Right lobe of liver (tissue), 6 donors: ENCODE measurements around the gene MYBL2. TPM values are rescaled to one million over a fixed set of nuclear protein-coding genes. Genes with fewer than 3 reads are reported as not detected.
A peak's percentile ranks its signal among the peaks of the same experiment; 100 is the strongest.

ENCODE experiments used
- ATAC-seq, 4 donors: fragments of 200-7000 bp; cut with Tn5 transposase; one replicate each; pipeline ENCODE4 v1.9.1; 2020; ENCODE audit warnings: mild to moderate bottlenecking in 4 of 4, moderate library complexity in 4 of 4
- DNase-seq, 3 donors: peaks; one replicate each; pipeline ENCODE4 v3.0.0-alpha.2; 2020
- H3K27ac ChIP-seq, 3 donors: fragments of 200-600 bp; one replicate each; pipeline ENCODE4 v1.8.0; 2022
- H3K27me3 ChIP-seq, 2 donors: fragments of 200-600 bp; one replicate each; pipeline ENCODE4 v1.8.0; 2022
- H3K36me3 ChIP-seq, 4 donors: fragments of 200-600 bp; sonication (generic) in 1 of 4; one replicate each; pipeline versions ENCODE4 v1.5.1 to v1.8.0; 2017 to 2022; ENCODE audit warnings: control low read depth in 1 of 4
- H3K4me1 ChIP-seq, 4 donors: fragments of 200-600 bp; sonication (generic) in 1 of 4; one replicate each; pipeline versions ENCODE4 v1.5.1 to v1.8.0; 2017 to 2022; ENCODE audit warnings: control low read depth in 1 of 4
- H3K4me3 ChIP-seq, 3 donors: fragments of 200-600 bp; one replicate each; pipeline ENCODE4 v1.8.0; 2022
- H3K9me3 ChIP-seq, 4 donors: fragments of 200-600 bp; sonication (generic) in 1 of 4; one replicate each; pipeline versions ENCODE4 v1.5.1 to v1.8.0; 2017 to 2022; ENCODE audit warnings: control low read depth in 1 of 4
- POLR2A ChIP-seq: fragments of 450-650 bp; IDR thresholded peaks from one replicate; pipeline ENCODE4 v1.6.1; 2017; ENCODE audit warnings: antibody characterized with exemption, mild to moderate bottlenecking
- WGBS: methylation state at CpG from one replicate; pipeline ENCODE4 v1.1.6; 2018; ENCODE audit warnings: low coverage, low lambda C conversion rate; ENCODE audit not compliant: insufficient coverage; ENCODE audit errors: missing lambda C conversion rate; 5-methylcytosine and 5-hydroxymethylcytosine counted together
- intact Hi-C, 2 donors: fragments of 100-400 bp; cut with DNase I; formaldehyde crosslinking; loops; one replicate each; pipeline versions ENCODE4 v1.11.2 to v1.14.1; 2022
- total RNA-seq, 6 experiments: library from RNA; depleted of rRNA in 2 of 6; stranded (reverse); fragments of >200 nt in 2 of 6; fragmentation: NEBNext Ultra II Directional in 3 of 6; extraction: Animal tissue kit (Norgen Biotek cat#: 25700) in 3 of 6; gene quantifications; one replicate each; pipeline versions ENCODE4 v1.1.0 to v1.2.4, GENCODE V29; 2016 to 2023
- TF ChIP-seq, protein P1 (sequence below), 4 donors: fragments of 200-600 bp in 3 of 4; fragments of 450-650 bp in 1 of 4; IDR thresholded peaks; one replicate each; pipeline versions ENCODE4 v1.5.1 to v1.8.0; 2016 to 2022; ENCODE audit warnings: antibody characterized with exemption in 4 of 4, mild to moderate bottlenecking in 2 of 4
- donor health status: DM: no; HTN: yes; CAD: no.
- donor health status: DM: no; HTN: no; CAD: no.
- donor health status: DM: no; HTN: no; CAD: no.
- donor health status: DM: no; HTN: yes; CAD: no.
- donor health status: DM: no; HTN: yes; CAD: no.

MYBL2 gene
- total RNA-seq, 6 experiments from 2014 or later: 0.44 to 3.5 (median 1.8) TPM; not detected in 1

GRCh38 chr20:43748274-43748673 lies 81.4 kb downstream of the MYBL2 start:
- intact Hi-C loops: no loop called here
- H3K27ac ChIP-seq: no peak overlapping the region
- ATAC-seq: no peak

DNA sequence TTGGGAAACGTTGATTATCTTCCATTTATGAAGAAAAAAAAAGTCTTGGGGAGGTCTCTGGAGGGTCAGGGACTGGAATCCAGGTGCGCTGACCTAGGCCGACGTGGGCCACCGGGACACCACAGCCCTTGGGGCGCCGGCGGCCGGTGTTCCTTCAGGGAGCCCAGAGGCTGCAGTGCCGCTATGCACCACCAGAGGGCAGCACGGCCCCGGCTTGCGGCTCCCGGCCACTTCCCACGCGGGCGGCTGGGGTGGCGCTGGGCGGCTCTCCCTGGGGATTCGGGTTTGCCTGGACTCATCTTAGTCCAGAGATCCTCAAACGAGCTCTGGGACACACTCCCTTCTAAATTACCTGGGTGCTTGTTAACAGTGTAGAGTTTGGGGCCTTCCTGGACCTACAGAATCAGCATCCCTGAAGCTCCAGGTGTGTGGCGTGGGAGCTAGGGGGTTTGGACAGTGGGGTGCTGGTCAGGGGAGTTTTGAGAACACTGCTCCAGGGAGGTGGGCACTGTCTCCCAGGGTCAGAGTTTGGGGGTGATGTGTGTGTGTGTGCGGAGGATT lies 82.9 kb downstream of the MYBL2 start:
- H3K4me1 ChIP-seq: no peaks in the 10 kb centered on the region
- WGBS: 12% methylated on average over 10 of the region's 23 CpGs
- H3K27me3 ChIP-seq: no peaks in the 10 kb centered on the region
- no peaks in the 10 kb centered on the region for H3K36me3 ChIP-seq
- H3K4me3 ChIP-seq: no peak overlapping the region
- peak; percentile 81 to 85 (median 83) for DNase-seq
- H3K9me3 ChIP-seq: no peaks in the 10 kb centered on the region
- intact Hi-C loops: loop anchor here (5.0 to 10.0 kb wide), 2 partner anchors 85 to 332 kb away; no protein-coding TSS in a partner anchor
- no peak overlapping the region for H3K27ac ChIP-seq
- ATAC-seq: peak; percentile 93 to 97 (median 94)
- TF ChIP-seq, protein P1, sequence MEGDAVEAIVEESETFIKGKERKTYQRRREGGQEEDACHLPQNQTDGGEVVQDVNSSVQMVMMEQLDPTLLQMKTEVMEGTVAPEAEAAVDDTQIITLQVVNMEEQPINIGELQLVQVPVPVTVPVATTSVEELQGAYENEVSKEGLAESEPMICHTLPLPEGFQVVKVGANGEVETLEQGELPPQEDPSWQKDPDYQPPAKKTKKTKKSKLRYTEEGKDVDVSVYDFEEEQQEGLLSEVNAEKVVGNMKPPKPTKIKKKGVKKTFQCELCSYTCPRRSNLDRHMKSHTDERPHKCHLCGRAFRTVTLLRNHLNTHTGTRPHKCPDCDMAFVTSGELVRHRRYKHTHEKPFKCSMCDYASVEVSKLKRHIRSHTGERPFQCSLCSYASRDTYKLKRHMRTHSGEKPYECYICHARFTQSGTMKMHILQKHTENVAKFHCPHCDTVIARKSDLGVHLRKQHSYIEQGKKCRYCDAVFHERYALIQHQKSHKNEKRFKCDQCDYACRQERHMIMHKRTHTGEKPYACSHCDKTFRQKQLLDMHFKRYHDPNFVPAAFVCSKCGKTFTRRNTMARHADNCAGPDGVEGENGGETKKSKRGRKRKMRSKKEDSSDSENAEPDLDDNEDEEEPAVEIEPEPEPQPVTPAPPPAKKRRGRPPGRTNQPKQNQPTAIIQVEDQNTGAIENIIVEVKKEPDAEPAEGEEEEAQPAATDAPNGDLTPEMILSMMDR (IDR thresholded peaks at IDR 0.05): peak; percentile 98 to 100 (median 100)
- no peak for TF ChIP-seq POLR2A

More at GRCh38 chr20:43748274-43748673, 81.4 kb downstream of the MYBL2 start:
- WGBS: 100% methylated on average over 1 of the region's 1 CpG
- no peak for DNase-seq
- Histone ChIP-seq H3K4me3 (no peak overlapping the region), H3K36me3 (no peaks in the 10 kb centered on the region), H3K27me3 (no peaks in the 10 kb centered on the region), H3K4me1 (no peaks in the 10 kb centered on the region), H3K9me3 (no peaks in the 10 kb centered on the region)
- TF ChIP-seq POLR2A: no peak
- TF ChIP-seq, protein P1 (IDR thresholded peaks at IDR 0.05): no peak

GRCh38 chr20:43750774-43751166 lies 83.9 kb downstream of the MYBL2 start:
- Histone ChIP-seq H3K4me3 (no peak overlapping the region), H3K9me3 (no peaks in the 10 kb centered on the region), H3K27me3 (no peaks in the 10 kb centered on the region), H3K27ac (no peak overlapping the region), H3K4me1 (no peaks in the 10 kb centered on the region), H3K36me3 (no peaks in the 10 kb centered on the region)
- DNase-seq: no peak
- no peak for TF ChIP-seq POLR2A
- TF ChIP-seq, protein P1 (IDR thresholded peaks at IDR 0.05): no peak
- no peak for ATAC-seq
- intact Hi-C loops: loop anchor here (5.0 to 10.0 kb wide), 2 partner anchors 84 to 332 kb away; no protein-coding TSS in a partner anchor

- H3K4me3 ChIP-seq: no peak overlapping the region
- no peaks in the 10 kb centered on the region for H3K36me3 ChIP-seq
- intact Hi-C loops: loop anchor here (5.0 to 10.0 kb wide), 2 partner anchors 83 to 331 kb away; no protein-coding TSS in a partner anchor
- no peak for ATAC-seq
- TF ChIP-seq, protein P1 (IDR thresholded peaks at IDR 0.05): no peak
- TF ChIP-seq POLR2A: no peak
- WGBS: 56% methylated on average over 10 of the region's 11 CpGs
- H3K9me3 ChIP-seq: no peaks in the 10 kb centered on the region
- H3K4me1 ChIP-seq: no peaks in the 10 kb centered on the region
- no peaks in the 10 kb centered on the region for H3K27me3 ChIP-seq
- no peak for DNase-seq
- no peak overlapping the region for H3K27ac ChIP-seq
Observed at GRCh38 chr20:43751167-43752050, 84.5 kb downstream of the MYBL2 start.
